HCEC 1CT (cell line): ENCODE results near the gene MYO7B.

ENCODE experiments used
- DNase-seq: peaks from one replicate; pipeline ENCODE4 v3.0.0-alpha.2; 2017

The MYO7B gene

GRCh38 chr2:127640082-127641072, 104.9 kb downstream of the MYO7B start:
- no peak for DNase-seq

GRCh38 chr2:127641133-127641532, 105.7 kb downstream of the MYO7B start:
- no peak for DNase-seq

GRCh38 chr2:127641846-127642507, 106.5 kb downstream of the MYO7B start:
- DNase-seq: no peak

- DNase-seq: no peak
These were observed 107.4 kb downstream of the MYO7B start for GRCh38 chr2:127642706-127643438.

- no peak for DNase-seq
These were observed 108.1 kb downstream of the MYO7B start for GRCh38 chr2:127643439-127644065.

- DNase-seq: no peak
These were observed 108.9 kb downstream of the MYO7B start for GRCh38 chr2:127644066-127645025.

- DNase-seq: no peak
These were observed 109.5 kb downstream of the MYO7B start for GRCh38 chr2:127645026-127645394.

- no peak for DNase-seq
These were observed 110.2 kb downstream of the MYO7B start, which contains the start of gene GPR17 for GRCh38 chr2:127645395-127646291. Gene GPR17, plus strand, starts transcription at chr2:127646153. Its CDS starts 4,583 bp downstream, at chr2:127650736.

GRCh38 chr2:127646487-127647241, 111.2 kb downstream of the MYO7B start:
- DNase-seq: no peak

GRCh38 chr2:127647242-127648190, 112.0 kb downstream of the MYO7B start:
- DNase-seq: no peak

- no peak for DNase-seq
These were observed 112.8 kb downstream of the MYO7B start for GRCh38 chr2:127648321-127648720.

GRCh38 chr2:127649100-127649611, 113.7 kb downstream of the MYO7B start:
- no peak for DNase-seq

- peak; percentile 73 for DNase-seq
These were observed 114.2 kb downstream of the MYO7B start for GRCh38 chr2:127649684-127650040.

GRCh38 chr2:127650041-127650784, 114.7 kb downstream of the MYO7B start:
- no peak for DNase-seq

GRCh38 chr2:127650785-127651380, 115.4 kb downstream of the MYO7B start:
- no peak for DNase-seq

GRCh38 chr2:127651381-127651809, 115.9 kb downstream of the MYO7B start:
- no peak for DNase-seq

GRCh38 chr2:127651971-127652550, 116.6 kb downstream of the MYO7B start:
- no peak for DNase-seq
